ENCODE measurements around the gene CTAG1A. TPM values are rescaled to one million over a fixed set of nuclear protein-coding genes. Genes with fewer than 3 reads are reported as not detected.
"Not testable (repeated sequence)": the region's sequence is repeated elsewhere in the genome, so short reads cannot be mapped to it uniquely, and the experiment has no call there.

Gene CTAG1A
- total RNA-seq: not detected in 2 replicates

- intact Hi-C loops (cut with micrococcal nuclease); H3K4me1 Mint-ChIP-seq (ENCODE audit: low read depth); H3K4me3 Mint-ChIP-seq; H3K27me3 Mint-ChIP-seq (ENCODE audit: insufficient read depth); H3K9me3 Mint-ChIP-seq; DNase-seq (ENCODE audit: low spot score); H3K36me3 Mint-ChIP-seq (ENCODE audit: low read depth); H3K27ac Mint-ChIP-seq: not testable (repeated sequence)
These were observed at the start of gene CTAG1A for GRCh38 chrX:154584585-154585183. CTAG1A (plus strand) TSS chrX:154585133; CDS start chrX:154585207, 74 bp downstream.

DNA sequence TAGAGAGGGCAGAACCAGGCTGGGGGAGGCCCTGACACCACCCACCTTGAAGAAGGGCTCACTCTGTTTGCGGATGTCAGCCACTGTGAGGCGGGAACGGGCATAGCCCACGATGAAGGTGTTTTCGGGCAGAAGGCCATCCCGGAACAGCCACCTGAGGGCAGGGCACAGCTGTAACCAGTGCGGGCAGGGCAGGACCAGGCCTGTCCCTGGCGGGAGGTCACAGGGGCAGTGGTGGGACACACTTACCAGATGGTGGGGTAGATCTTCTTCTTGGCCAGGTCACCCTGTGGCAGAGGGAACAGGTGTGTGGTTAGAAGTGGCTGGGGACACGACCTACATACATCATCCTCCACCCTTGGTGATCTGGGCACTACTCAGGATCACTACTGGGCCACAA, 49.0 kb upstream of the CTAG1A start:
- H3K4me1 Mint-ChIP-seq (ENCODE audit: low read depth): peaks cover 6% of the 10 kb centered on the region
- intact Hi-C loops (cut with micrococcal nuclease): no loop called here

DNA sequence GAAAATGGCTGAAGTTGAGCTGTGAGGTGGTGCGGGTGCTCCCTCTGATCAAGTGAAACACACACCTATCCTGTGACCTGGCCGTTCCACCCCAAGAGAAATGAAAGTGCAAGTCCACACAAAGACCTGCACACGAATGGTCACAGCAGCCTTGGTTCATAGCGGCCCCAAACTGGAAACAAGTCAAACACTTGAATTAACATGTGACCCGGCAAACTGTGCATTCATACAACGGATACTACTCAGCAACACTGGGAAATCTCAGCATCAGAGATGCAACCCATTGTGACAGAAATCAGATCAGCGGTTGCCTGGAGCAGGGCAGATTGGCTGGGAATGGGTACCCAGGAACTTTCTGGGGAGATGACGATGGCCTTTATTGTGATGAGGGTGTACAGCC, 45.9 kb upstream of the CTAG1A start:
- no peak overlapping the region for H3K4me3 Mint-ChIP-seq
- no peaks in the 10 kb centered on the region for H3K9me3 Mint-ChIP-seq
- peaks cover 14% of the 10 kb centered on the region for H3K36me3 Mint-ChIP-seq (ENCODE audit: low read depth)
- DNase-seq (ENCODE audit: low spot score): no peak
- H3K27ac Mint-ChIP-seq: no peak overlapping the region
- peaks cover 19% of the 10 kb centered on the region for H3K4me1 Mint-ChIP-seq (ENCODE audit: low read depth)
- no peaks in the 10 kb centered on the region for H3K27me3 Mint-ChIP-seq (ENCODE audit: insufficient read depth)
- intact Hi-C loops (cut with micrococcal nuclease): no loop called here

More for the DNA sequence above, 49.0 kb upstream of the CTAG1A start:
- Mint-ChIP-seq H3K4me3 (no peak overlapping the region), H3K9me3 (no peaks in the 10 kb centered on the region), H3K27me3 (ENCODE audit: insufficient read depth) (no peaks in the 10 kb centered on the region), H3K36me3 (ENCODE audit: low read depth) (peaks cover 11% of the 10 kb centered on the region), H3K27ac (no peak overlapping the region)
- DNase-seq (ENCODE audit: low spot score): no peak

DNA sequence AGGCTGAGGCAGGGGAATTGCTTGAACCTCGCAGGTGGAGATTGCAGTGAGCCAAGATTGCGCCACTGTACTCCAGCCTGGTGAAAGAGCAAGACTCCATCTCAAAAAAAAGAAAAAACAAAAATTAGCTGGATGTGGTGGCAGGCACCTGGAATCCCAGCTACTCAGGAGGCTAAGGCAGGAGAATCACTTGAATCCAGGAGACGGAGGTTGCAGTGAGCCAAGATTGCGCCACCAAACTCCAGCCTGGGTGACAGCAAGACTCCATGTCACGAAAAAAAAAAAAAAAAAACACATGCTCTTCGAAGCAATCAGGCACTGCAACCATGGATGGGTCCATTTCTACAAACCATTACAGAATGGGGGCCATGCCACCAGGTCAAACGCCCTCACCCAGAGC, 44.6 kb upstream of the CTAG1A start:
- H3K4me3 Mint-ChIP-seq; H3K27ac Mint-ChIP-seq; H3K9me3 Mint-ChIP-seq; H3K27me3 Mint-ChIP-seq (ENCODE audit: insufficient read depth); intact Hi-C loops (cut with micrococcal nuclease); DNase-seq (ENCODE audit: low spot score): not testable (repeated sequence)
- Mint-ChIP-seq H3K4me1 (ENCODE audit: low read depth) (peaks cover 13% of the 10 kb centered on the region), H3K36me3 (ENCODE audit: low read depth) (peaks cover 14% of the 10 kb centered on the region)

DNA sequence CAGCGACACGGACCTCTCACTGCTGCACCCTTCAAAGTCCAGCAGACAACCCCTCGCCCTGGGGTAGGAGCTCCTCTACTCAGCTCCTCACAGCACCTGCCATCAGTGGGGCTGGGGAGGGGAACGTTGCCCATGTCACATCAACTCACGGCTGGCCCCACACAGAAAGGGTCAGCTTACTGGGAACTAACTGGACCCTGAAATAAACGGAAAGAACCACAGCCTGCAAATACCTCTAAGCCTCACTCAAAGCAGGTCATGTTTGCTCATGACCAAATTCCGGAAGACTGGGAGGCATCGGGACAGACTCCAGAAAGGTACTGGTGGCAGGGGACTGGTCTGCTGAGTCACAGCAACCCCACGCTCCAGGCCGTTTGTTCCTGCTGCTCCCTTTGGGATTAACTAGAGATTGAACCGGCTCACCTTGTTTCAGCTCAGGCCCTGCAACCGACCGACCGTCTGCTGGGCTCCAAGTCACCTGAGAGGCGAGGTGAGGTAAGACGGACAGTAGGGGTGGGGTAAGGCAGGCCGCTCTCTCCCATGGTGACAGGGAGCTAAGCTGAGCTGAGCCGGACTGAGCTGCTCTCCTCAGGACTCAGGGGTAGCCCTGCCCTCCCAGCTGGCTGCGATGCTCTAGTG, 43.9 kb upstream of the CTAG1A start:
- peaks cover 15% of the 10 kb centered on the region for H3K4me1 Mint-ChIP-seq (ENCODE audit: low read depth)
- H3K36me3 Mint-ChIP-seq (ENCODE audit: low read depth): peaks cover 15% of the 10 kb centered on the region
- H3K27me3 Mint-ChIP-seq (ENCODE audit: insufficient read depth): no peaks in the 10 kb centered on the region
- H3K27ac Mint-ChIP-seq: no peak overlapping the region
- H3K4me3 Mint-ChIP-seq: no peak overlapping the region
- intact Hi-C loops (cut with micrococcal nuclease): no loop called here
- DNase-seq (ENCODE audit: low spot score): no peak
- no peaks in the 10 kb centered on the region for H3K9me3 Mint-ChIP-seq

DNA sequence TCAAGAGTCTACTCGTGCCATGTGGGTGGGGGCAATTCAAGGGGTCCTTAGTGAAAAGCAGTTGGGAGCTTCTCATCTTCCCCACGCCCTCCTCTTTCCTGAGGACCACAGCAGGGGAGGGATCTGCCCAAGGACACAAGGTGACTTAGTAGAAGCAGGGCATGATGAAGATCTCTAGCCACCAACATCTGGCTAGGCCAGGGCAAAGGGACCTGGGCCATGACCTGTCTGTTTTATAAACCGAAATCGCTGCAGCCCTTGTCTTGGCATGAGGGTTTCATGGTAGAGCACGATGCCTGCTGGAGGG, 43.4 kb upstream of the CTAG1A start:
- Mint-ChIP-seq H3K9me3 (no peaks in the 10 kb centered on the region), H3K4me1 (ENCODE audit: low read depth) (peaks cover 18% of the 10 kb centered on the region), H3K4me3 (no peak overlapping the region), H3K36me3 (ENCODE audit: low read depth) (peaks cover 15% of the 10 kb centered on the region), H3K27ac (no peak overlapping the region), H3K27me3 (ENCODE audit: insufficient read depth) (no peaks in the 10 kb centered on the region)
- DNase-seq (ENCODE audit: low spot score): no peak
- intact Hi-C loops (cut with micrococcal nuclease): no loop called here

DNA sequence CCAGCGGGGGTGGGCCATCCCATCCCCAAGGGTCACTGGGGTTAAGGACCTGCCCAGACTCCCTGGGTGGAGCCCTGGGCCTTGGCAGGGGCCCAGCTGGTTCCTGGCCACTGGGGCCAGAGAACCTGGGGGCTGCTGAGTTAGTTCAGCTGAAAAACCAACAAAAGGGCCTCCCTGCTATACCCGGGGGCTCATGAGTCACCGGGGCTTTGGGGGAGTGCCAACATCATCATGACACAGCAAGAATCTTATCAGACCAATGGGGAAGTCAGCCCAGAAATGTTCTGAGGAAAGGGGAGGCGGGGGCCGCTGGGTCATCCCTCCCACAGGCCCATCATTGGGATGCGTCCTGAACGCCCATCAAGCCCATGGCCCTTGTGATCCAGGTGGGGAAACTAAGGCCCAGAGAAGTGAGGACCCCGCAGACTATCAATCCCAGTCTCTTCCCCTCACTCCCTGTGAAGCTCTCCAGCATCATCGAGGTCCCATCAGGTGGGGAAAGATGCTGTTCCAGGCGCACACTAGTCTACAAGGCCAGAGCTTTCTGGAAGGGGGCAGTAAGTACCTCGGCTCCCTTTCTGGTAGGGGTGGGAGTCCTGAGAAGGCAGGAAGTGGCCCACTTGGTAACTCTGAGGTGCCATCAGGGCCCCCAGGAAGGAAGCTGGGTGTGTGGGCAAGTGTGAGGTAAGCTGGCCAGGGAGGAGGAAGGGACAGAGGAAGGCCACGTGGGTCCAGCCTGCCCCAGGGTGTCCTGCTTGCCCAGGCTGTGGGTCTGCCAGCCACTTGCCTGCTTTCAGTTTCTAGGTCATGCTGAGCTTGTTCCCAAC, 42.8 kb upstream of the CTAG1A start:
- DNase-seq (ENCODE audit: low spot score): no peak
- H3K27ac Mint-ChIP-seq: peak overlapping the region; percentile 89
- peaks cover 18% of the 10 kb centered on the region for H3K4me1 Mint-ChIP-seq (ENCODE audit: low read depth)
- peak overlapping the region; percentile 71 for H3K4me3 Mint-ChIP-seq
- no peaks in the 10 kb centered on the region for H3K9me3 Mint-ChIP-seq
- intact Hi-C loops (cut with micrococcal nuclease): no loop called here
- H3K36me3 Mint-ChIP-seq (ENCODE audit: low read depth): peaks cover 15% of the 10 kb centered on the region
- H3K27me3 Mint-ChIP-seq (ENCODE audit: insufficient read depth): no peaks in the 10 kb centered on the region

DNA sequence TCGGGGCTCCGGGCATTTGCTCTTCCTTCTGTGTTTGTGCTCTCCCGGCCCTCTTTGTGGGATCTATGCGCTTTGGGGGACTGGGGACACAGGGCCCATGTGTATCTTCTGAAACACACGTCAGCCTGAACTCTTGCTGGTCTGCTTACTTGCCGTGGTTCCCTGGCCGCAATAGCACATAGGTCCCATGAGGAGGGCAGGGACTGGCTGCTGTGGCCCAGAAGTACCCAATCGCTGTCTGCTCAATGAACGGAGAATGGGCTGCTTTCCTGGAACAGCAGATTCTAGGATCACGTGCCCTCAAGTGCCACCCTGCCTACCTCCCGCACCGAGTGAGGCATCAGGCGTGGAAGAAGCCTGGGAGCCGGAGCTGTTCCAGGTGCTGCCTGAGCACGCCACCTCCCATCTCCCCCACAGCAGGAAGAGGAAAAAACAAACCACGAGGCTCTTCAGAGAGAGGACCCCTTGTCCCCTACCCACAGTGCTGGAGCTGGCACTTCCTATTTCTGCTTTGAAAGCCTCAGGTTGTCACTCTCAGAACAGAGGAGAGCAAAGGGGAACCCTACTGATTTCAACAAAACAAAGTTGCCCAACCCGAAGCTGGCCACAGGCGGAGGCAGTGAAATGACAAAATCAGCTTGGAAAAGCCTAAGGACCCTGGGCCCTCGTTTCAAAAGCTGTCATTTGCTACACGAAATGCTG, 42.1 kb upstream of the CTAG1A start:
- no peaks in the 10 kb centered on the region for H3K27me3 Mint-ChIP-seq (ENCODE audit: insufficient read depth)
- peak overlapping the region; percentile 89 for H3K27ac Mint-ChIP-seq
- peaks cover 19% of the 10 kb centered on the region for H3K4me1 Mint-ChIP-seq (ENCODE audit: low read depth)
- H3K9me3 Mint-ChIP-seq: no peaks in the 10 kb centered on the region
- no peak for DNase-seq (ENCODE audit: low spot score)
- H3K36me3 Mint-ChIP-seq (ENCODE audit: low read depth): peaks cover 15% of the 10 kb centered on the region
- H3K4me3 Mint-ChIP-seq: peak overlapping the region; percentile 71
- intact Hi-C loops (cut with micrococcal nuclease): no loop called here

- H3K27me3 Mint-ChIP-seq (ENCODE audit: insufficient read depth): no peaks in the 10 kb centered on the region
- DNase-seq (ENCODE audit: low spot score): no peak
- peak overlapping the region; percentile 61 for H3K27ac Mint-ChIP-seq
- peaks cover 37% of the 10 kb centered on the region for H3K4me1 Mint-ChIP-seq (ENCODE audit: low read depth)
- intact Hi-C loops (cut with micrococcal nuclease): loop anchor here (2.0 kb wide), 1 partner anchor 67 kb away; the partner anchor contains the start of gene LAGE3
- no peaks in the 10 kb centered on the region for H3K9me3 Mint-ChIP-seq
- peaks cover 23% of the 10 kb centered on the region for H3K36me3 Mint-ChIP-seq (ENCODE audit: low read depth)
- peak overlapping the region; percentile 80 for H3K4me3 Mint-ChIP-seq
These were observed 39.2 kb upstream of the CTAG1A start for GRCh38 chrX:154545673-154546274.

DNA sequence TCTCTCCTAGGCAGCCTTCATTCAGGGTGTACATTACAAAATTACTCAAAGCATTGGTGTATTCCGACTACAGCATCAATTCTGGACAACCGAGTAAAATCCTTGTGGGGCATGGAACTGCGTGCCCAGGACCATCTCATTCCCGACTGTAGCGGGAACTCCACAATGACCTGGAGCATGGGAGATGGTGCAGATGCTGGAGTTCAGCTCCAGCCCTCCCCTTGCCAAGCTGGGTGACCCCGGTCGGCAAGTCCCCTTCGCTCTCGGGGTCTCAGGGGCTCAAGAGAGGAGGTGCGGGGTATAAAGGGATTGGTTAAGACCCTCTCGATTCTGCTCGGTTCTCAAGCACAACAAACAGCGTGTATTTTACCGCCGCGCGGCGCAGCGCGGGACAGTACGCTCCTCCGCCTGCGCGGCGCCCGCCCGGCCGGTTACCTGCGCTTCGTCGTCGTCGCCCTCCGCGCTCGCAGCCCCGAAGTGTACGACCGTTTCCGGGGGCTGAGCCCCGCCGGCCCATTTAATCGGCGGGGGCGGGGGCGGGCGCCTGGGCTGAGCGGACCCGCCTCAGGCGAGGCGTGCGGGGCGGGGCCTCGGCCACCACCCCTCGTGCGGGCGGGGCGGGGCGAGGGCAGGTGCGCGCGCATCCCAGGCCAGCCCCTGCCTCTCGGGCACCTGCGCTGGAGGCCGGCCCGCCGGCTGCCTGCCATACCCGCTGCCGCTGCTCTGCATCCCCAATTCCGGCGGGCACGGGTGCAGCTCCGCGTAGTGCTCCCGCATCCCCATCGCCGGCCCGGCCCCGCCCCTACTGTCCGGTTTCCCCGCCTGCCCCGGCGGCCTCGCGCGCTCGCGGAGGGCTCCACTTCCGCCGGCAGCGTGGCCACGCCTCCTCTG, 38.3 kb upstream of the CTAG1A start, which contains the start of gene G6PD:
Gene G6PD, minus strand, starts transcription at position 493 of the 891 bp plus-strand sequence. CDS start 691 bp downstream, outside the sequence.
- intact Hi-C loops (cut with micrococcal nuclease): loop anchor here (1.0 to 2.0 kb wide), 4 partner anchors 30 to 822 kb away; partner anchors contain the start of genes ABCD1, BCAP31, FAM3A and LAGE3
- H3K27me3 Mint-ChIP-seq (ENCODE audit: insufficient read depth): no peaks in the 10 kb centered on the region
- no peaks in the 10 kb centered on the region for H3K9me3 Mint-ChIP-seq
- peaks cover 37% of the 10 kb centered on the region for H3K4me1 Mint-ChIP-seq (ENCODE audit: low read depth)
- H3K27ac Mint-ChIP-seq: peak within 1 kb of the TSS; percentile 98
- H3K36me3 Mint-ChIP-seq (ENCODE audit: low read depth): peaks cover 26% of the 10 kb centered on the region
- peak within 1 kb of the TSS; percentile 96 for H3K4me3 Mint-ChIP-seq
- DNase-seq (ENCODE audit: low spot score): peak; percentile 74

GRCh38 chrX:154547245-154548027, 37.5 kb upstream of the CTAG1A start, which contains the start of gene IKBKG:
IKBKG (plus strand) TSS chrX:154547620; CDS start chrX:154552003, 4,383 bp downstream.
- Mint-ChIP-seq H3K4me1 (ENCODE audit: low read depth) (peaks cover 33% of the 10 kb centered on the region), H3K27me3 (ENCODE audit: insufficient read depth) (no peaks in the 10 kb centered on the region), H3K27ac (peak within 1 kb of the TSS; percentile 98), H3K9me3 (no peaks in the 10 kb centered on the region), H3K4me3 (peak within 1 kb of the TSS; percentile 96), H3K36me3 (ENCODE audit: low read depth) (peaks cover 27% of the 10 kb centered on the region)
- intact Hi-C loops (cut with micrococcal nuclease): loop anchor here (1.0 to 2.0 kb wide), 4 partner anchors 31 to 823 kb away; partner anchors contain the start of genes ABCD1, BCAP31, FAM3A and LAGE3
- DNase-seq (ENCODE audit: low spot score): peak; percentile 86

Data from activated T-helper 1 cell treated with anti-CD3 and anti-CD28 coated beads, Interleukin-12 subunit alpha, Interleukin-12 subunit beta, Interleukin-2, Interleukin-4 antibody, amounts not matched to agents 30 ng/mL and 10 ng/mL and 1 ng/mL, durations not matched to agents 14 hours and 24 hours and 36 hours (primary cell).